IPS-18a (cell line): Measurements from ENCODE around the gene STPG3.

Source experiments
- H3K27ac ChIP-seq: one replicate; pipeline ENCODE4 v1.5.1; 2013; ENCODE audit warnings: low read length
- H3K27me3 ChIP-seq: one replicate; pipeline ENCODE4 v1.6.1; 2013; ENCODE audit warnings: mild to moderate bottlenecking, low read length; ENCODE audit not compliant: control insufficient read depth, insufficient read depth
- H3K36me3 ChIP-seq: one replicate; pipeline ENCODE4 v1.6.1; 2013; ENCODE audit warnings: low read depth, low read length; ENCODE audit not compliant: control insufficient read depth
- H3K4me1 ChIP-seq: one replicate; pipeline ENCODE4 v1.6.1; 2013; ENCODE audit warnings: low read depth, low read length; ENCODE audit not compliant: control insufficient read depth
- H3K4me3 ChIP-seq: one replicate; pipeline ENCODE4 v1.5.1; 2013; ENCODE audit warnings: low read length
- H3K9ac ChIP-seq: one replicate; pipeline ENCODE4 v1.6.1; 2013; ENCODE audit warnings: mild to moderate bottlenecking, low read length, moderate library complexity
- H3K9me3 ChIP-seq: one replicate; pipeline ENCODE4 v1.6.1; 2013; ENCODE audit warnings: low read depth, low read length; ENCODE audit not compliant: control insufficient read depth

Gene STPG3

DNA sequence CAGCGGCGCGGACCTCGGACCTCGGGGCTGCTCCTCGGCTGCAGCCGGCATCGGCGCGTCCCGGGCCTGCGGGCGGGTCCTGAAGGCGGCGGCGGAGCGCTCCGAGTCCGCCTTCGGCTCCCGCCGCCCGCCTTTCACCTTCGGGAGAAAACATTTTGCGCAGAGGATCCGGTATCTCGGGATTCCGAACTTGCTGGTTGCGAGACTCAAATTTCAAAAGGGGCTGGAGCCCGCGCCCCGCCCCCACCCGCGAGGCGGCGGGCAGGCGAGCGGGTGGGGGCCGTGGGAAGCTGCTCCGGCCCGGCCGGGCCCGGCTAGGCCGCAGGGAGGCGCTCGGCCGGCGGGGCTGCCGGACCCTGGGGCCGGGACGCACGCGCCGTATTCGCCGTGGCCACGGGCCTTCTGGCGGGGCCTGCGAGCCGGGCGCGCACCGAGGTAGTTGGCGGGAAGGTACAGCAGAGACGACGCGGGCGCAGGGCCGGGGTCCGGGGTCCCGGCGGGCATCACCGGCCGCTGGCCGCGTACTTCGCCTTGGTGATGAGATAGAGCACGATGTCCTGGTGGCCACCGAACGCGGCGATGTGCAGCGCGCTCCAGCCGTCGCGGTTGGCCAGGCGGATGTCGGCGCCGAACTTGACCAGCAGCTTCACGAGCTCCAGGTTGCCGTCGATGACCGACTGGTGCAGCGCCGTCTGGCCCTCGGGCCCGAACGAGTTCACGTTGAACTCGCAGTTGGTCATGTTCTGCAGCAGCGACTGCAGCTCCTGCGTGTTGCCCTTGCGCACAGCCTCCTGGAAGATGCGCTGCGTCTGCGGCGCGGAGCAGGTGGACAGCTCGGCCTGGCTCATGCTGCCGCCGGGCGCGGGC lies 50.2 kb downstream of the STPG3 start:
- H3K4me1 ChIP-seq = peaks cover 46% of the 10 kb centered on the region
- peak overlapping the region; percentile 61 for H3K4me3 ChIP-seq
- peak overlapping the region; percentile 79 for H3K9ac ChIP-seq
- no peaks in the 10 kb centered on the region for H3K36me3 ChIP-seq
- H3K9me3 ChIP-seq = no peaks in the 10 kb centered on the region
- H3K27me3 ChIP-seq = peaks cover 43% of the 10 kb centered on the region
- H3K27ac ChIP-seq = no peak overlapping the region

DNA sequence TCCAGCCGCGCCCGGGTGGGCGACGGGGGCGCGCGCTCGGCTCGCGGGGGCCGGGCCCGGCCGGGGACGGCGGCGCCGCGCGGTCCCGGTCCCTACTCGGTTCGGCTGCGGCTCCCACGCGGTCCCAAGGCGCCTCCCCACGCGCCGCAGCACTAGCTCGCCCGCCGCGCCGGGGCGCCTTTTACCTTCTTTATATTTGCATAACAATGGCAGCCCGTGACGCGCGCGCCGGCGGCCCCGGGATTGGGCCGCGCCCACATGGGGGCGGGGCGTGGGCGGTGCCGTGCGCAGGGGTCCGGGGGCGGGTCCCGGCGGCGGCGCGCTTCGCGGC lies 51.0 kb downstream of the STPG3 start, which contains the start of gene NRARP:
TSS of gene NRARP (minus strand) at position 154 of the 331 bp plus-strand sequence. CDS start 343 bp downstream, outside the sequence.
- Histone ChIP-seq H3K27ac (no peak within 1 kb of the TSS), H3K4me1 (peaks cover 42% of the 10 kb centered on the region), H3K27me3 (peaks cover 35% of the 10 kb centered on the region), H3K4me3 (peak within 1 kb of the TSS; percentile 61), H3K36me3 (no peaks in the 10 kb centered on the region), H3K9ac (peak within 1 kb of the TSS; percentile 79), H3K9me3 (no peaks in the 10 kb centered on the region)

DNA sequence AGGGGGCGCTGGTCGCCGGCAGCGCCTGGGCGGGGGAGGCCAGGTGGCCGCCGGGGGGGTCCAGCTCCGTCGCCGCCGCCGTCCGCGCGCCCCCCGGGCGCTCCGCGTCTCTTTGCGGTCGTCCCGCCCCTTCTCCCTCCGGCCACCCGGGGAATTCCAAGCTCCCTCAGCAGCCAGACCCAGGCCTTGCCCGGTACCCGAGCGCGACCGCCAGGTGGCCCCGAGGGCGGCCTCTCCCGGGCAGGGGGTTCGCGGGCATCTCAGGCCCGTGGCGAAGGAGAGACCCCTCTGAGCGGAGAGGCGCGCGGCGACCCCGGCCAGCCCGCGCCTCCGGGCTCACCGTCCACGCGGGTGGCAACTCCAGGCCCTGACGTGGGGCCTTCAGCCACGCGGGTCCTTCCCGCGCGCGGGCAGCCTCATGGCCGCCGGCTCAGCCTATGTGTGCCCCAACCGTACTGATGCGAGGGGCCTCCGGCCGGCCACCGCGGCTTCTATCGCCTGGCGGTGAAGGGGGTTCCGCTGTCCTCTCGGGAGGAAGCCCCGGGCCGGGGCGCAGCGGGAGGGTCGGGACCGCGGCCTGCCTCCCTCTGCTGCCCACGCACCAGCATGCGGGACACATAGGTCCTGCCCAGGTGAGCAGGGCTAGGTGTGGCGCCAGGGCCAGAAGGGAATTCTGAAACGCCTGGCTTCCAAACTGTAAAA lies 51.5 kb downstream of the STPG3 start:
- Histone ChIP-seq H3K4me3 (peak overlapping the region; percentile 28), H3K9ac (no peak overlapping the region), H3K27me3 (peaks cover 30% of the 10 kb centered on the region), H3K9me3 (no peaks in the 10 kb centered on the region), H3K4me1 (peaks cover 37% of the 10 kb centered on the region), H3K36me3 (no peaks in the 10 kb centered on the region), H3K27ac (no peak overlapping the region)
